ENCODE data around the gene PSMG3. TPM values are rescaled to one million over a fixed set of nuclear protein-coding genes. Genes with fewer than 3 reads are reported as not detected.

Gene PSMG3
- total and polyA plus RNA-seq, 2 donors (not counting 3 experiments of a cell fraction or from before 2014, with no cell fraction given) = 25.5 to 49.7 TPM

DNA sequence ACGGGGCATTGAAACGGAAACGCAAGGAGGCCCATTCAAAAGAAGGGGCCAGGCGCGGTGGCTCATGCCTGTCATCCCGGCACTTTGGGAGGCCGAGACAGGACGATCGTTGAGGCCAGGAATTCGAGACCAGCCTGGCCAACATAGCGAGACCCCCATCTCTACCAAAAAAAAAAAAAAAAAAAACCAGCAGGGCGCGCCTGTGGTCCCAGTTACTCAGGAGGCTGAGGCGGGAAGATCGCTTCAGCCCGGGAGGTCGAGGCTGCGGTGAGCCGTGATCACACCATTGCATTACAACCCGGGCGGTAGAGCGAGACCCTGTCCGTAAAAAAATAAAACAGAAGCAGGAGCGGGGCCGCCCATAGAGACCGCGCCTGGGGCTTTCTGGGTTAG, 396 bp downstream of the PSMG3 start:
- dilution Hi-C loops (cut with MboI; ENCODE audit: extremely low pct_ligation_motif_present, low sequenced_read_pairs) (no loop called here), intact Hi-C loops (cut with micrococcal nuclease) (no loop called here)
- no peaks in the 10 kb centered on the region for H3K27me3 ChIP-seq (ENCODE audit: control insufficient read depth in 2 of 2, insufficient read depth in 2 of 2, low read length in 2 of 2)
- no peaks in the 10 kb centered on the region for H3K9me1 ChIP-seq (replicated peaks; ENCODE audit: control insufficient read depth, extremely low read depth, insufficient read depth, low read length)
- H3K9ac ChIP-seq (replicated peaks; ENCODE audit: extremely low read depth, insufficient read depth, low read length) = peak overlapping the region; percentile 98
- H3K4me3 ChIP-seq (replicated peaks in 1 of 3; ENCODE audit: insufficient read depth in 1 of 3, low read depth in 1 of 3, low read length in 3 of 3) = peak overlapping the region; percentile 90 to 93 (median 93)
- peaks cover 3% of the 10 kb centered on the region for H3K4me1 ChIP-seq (ENCODE audit: control insufficient read depth, extremely low read depth, insufficient read depth, low read length)
- CTCF ChIA-PET = interaction anchor here (1.3 kb wide), 1 partner anchor 779 kb away, joined by 4 read pairs; no protein-coding TSS in a partner anchor
- H3K4me2 ChIP-seq (ENCODE audit: insufficient read depth, low read length) = peak overlapping the region; percentile 37
- H3K36me3 ChIP-seq (ENCODE audit: control insufficient read depth in 2 of 2, extremely low read depth in 1 of 2, insufficient read depth in 2 of 2, low read length in 2 of 2) = peaks cover 5 to 11% of the 10 kb centered on the region in 2 experiments
- DNase-seq (ENCODE audit: low read depth, low spot score) (no peak), FAIRE-seq (peak; percentile 89)
- peak overlapping the region; percentile 20 for H2AFZ ChIP-seq (ENCODE audit: low read depth, low read length)
- H4K20me1 ChIP-seq (replicated peaks; ENCODE audit: control insufficient read depth, extremely low read depth, insufficient read depth, low read length) = no peaks in the 10 kb centered on the region
- H3K27ac ChIP-seq (ENCODE audit: insufficient read depth, low read depth, low read length) = peak overlapping the region; percentile 93
- TF ChIP-seq JUN (IDR thresholded peaks at IDR 0.05; ENCODE audit: borderline replicate concordance, insufficient read depth, insufficient read length, low read depth) (no peak), MYC (IDR thresholded peaks at IDR 0.05; ENCODE audit: low read depth, low read length) (no peak), FOS (IDR thresholded peaks at IDR 0.05; ENCODE audit: borderline replicate concordance, insufficient read depth, low read length) (no peak), POLR2A (IDR thresholded peaks at IDR 0.05; ENCODE audit: low read depth, low read length) (no peak)
- TF ChIP-seq, protein P1, sequence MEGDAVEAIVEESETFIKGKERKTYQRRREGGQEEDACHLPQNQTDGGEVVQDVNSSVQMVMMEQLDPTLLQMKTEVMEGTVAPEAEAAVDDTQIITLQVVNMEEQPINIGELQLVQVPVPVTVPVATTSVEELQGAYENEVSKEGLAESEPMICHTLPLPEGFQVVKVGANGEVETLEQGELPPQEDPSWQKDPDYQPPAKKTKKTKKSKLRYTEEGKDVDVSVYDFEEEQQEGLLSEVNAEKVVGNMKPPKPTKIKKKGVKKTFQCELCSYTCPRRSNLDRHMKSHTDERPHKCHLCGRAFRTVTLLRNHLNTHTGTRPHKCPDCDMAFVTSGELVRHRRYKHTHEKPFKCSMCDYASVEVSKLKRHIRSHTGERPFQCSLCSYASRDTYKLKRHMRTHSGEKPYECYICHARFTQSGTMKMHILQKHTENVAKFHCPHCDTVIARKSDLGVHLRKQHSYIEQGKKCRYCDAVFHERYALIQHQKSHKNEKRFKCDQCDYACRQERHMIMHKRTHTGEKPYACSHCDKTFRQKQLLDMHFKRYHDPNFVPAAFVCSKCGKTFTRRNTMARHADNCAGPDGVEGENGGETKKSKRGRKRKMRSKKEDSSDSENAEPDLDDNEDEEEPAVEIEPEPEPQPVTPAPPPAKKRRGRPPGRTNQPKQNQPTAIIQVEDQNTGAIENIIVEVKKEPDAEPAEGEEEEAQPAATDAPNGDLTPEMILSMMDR (IDR thresholded peaks at IDR 0.05; ENCODE audit: extremely low read depth in 1 of 2, insufficient read depth in 1 of 2, low read depth in 1 of 2, low read length in 2 of 2) = no peak
- POLR2A ChIA-PET = no interaction called here
- peaks cover 6% of the 10 kb centered on the region for H3K79me2 ChIP-seq (ENCODE audit: control insufficient read depth, insufficient read depth, low read length)
- no peaks in the 10 kb centered on the region for H3K9me3 ChIP-seq (replicated peaks; ENCODE audit: control insufficient read depth, insufficient read depth, low read length)
- BruUV-seq (replicated peaks) = no TSS peak

DNA sequence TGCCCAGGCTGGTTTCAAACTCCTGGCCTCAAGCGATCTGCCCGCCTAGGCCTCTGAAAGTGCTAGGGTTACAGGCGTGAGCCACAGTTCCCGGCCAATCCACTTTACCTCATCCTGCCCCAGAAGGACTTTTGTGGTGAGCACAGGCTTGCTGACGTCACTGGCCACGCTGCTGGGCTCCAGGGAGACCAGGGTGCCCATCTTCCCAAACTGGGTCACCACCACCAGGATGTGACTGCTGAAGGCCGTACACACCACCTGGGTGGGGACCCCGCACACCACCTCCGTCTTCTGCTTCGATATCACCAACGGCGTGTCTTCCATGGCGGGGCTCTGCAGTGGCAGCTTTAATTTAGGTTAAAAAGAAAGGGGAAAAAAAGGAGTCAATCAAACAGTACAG, 816 bp downstream of the PSMG3 start:
- POLR2A ChIA-PET = no interaction called here
- TSS peak; percentile 58 for BruUV-seq (replicated peaks)
- no peak for TF ChIP-seq POLR2AphosphoS5 (IDR thresholded peaks at IDR 0.05; ENCODE audit: insufficient read depth, low read depth, low read length)
- peaks cover 3% of the 10 kb centered on the region for H3K4me1 ChIP-seq (ENCODE audit: control insufficient read depth, extremely low read depth, insufficient read depth, low read length)
- dilution Hi-C loops (cut with MboI; ENCODE audit: extremely low pct_ligation_motif_present, low sequenced_read_pairs) = no loop called here
- intact Hi-C loops (cut with micrococcal nuclease) = no loop called here
- peaks cover 5 to 11% of the 10 kb centered on the region in 2 experiments for H3K36me3 ChIP-seq (ENCODE audit: control insufficient read depth in 2 of 2, extremely low read depth in 1 of 2, insufficient read depth in 2 of 2, low read length in 2 of 2)
- no peak overlapping the region for H3K27ac ChIP-seq (ENCODE audit: insufficient read depth, low read depth, low read length)
- CTCF ChIA-PET = no interaction called here
- H4K20me1 ChIP-seq (replicated peaks; ENCODE audit: control insufficient read depth, extremely low read depth, insufficient read depth, low read length) = no peaks in the 10 kb centered on the region
- H3K27me3 ChIP-seq (ENCODE audit: control insufficient read depth in 2 of 2, insufficient read depth in 2 of 2, low read length in 2 of 2) = no peaks in the 10 kb centered on the region
- no peaks in the 10 kb centered on the region for H3K9me1 ChIP-seq (replicated peaks; ENCODE audit: control insufficient read depth, extremely low read depth, insufficient read depth, low read length)
- H3K9me3 ChIP-seq (replicated peaks; ENCODE audit: control insufficient read depth, insufficient read depth, low read length) = no peaks in the 10 kb centered on the region
- DNase-seq (ENCODE audit: low read depth, low spot score) (no peak), FAIRE-seq (no peak)
- H2AFZ ChIP-seq (ENCODE audit: low read depth, low read length) = no peak overlapping the region
- peak overlapping the region in 2 of 3 experiments; percentile 90 to 93 for H3K4me3 ChIP-seq (replicated peaks in 1 of 3; ENCODE audit: insufficient read depth in 1 of 3, low read depth in 1 of 3, low read length in 3 of 3)
- no peak overlapping the region for H3K9ac ChIP-seq (replicated peaks; ENCODE audit: extremely low read depth, insufficient read depth, low read length)
- H3K4me2 ChIP-seq (ENCODE audit: insufficient read depth, low read length) = peak overlapping the region; percentile 37
- peaks cover 6% of the 10 kb centered on the region for H3K79me2 ChIP-seq (ENCODE audit: control insufficient read depth, insufficient read depth, low read length)
